ENCODE measurements around the gene DIP2A.

DIP2A gene

GRCh38 chr21:46489800-46490199 is 31.1 kb downstream of the DIP2A start:
- Histone ChIP-seq H4K20me1 (ENCODE audit: insufficient read depth) (no peaks in the 10 kb centered on the region), H2AFZ (ENCODE audit: low read depth) (no peak overlapping the region), H3K4me3 (IDR thresholded peaks at IDR 0.05; ENCODE audit: insufficient read depth, low read depth, low read length) (no peak overlapping the region), H3K79me2 (ENCODE audit: insufficient read depth, low read depth) (no peaks in the 10 kb centered on the region), H3K36me3 (ENCODE audit: insufficient read depth) (no peaks in the 10 kb centered on the region), H3K4me2 (no peak overlapping the region), H3K27me3 (ENCODE audit: insufficient read depth, low read depth) (no peaks in the 10 kb centered on the region), H3K4me1 (ENCODE audit: low read depth, poor library complexity, severe bottlenecking) (no peaks in the 10 kb centered on the region), H3K27ac (no peak overlapping the region), H3K9ac (no peak overlapping the region)
- no peak for TF ChIP-seq CTCF (conservative IDR thresholded peaks at IDR 0.05; ENCODE audit: low read depth, low read length)

GRCh38 chr21:46491553-46491952 is 32.9 kb downstream of the DIP2A start:
- H3K27ac ChIP-seq, result no peak overlapping the region
- no peaks in the 10 kb centered on the region for H3K4me1 ChIP-seq (ENCODE audit: low read depth, poor library complexity, severe bottlenecking)
- no peak overlapping the region for H3K9ac ChIP-seq
- no peaks in the 10 kb centered on the region for H3K79me2 ChIP-seq (ENCODE audit: insufficient read depth, low read depth)
- H4K20me1 ChIP-seq (ENCODE audit: insufficient read depth), result no peaks in the 10 kb centered on the region
- TF ChIP-seq CTCF (conservative IDR thresholded peaks at IDR 0.05; ENCODE audit: low read depth, low read length), result no peak
- H3K36me3 ChIP-seq (ENCODE audit: insufficient read depth), result no peaks in the 10 kb centered on the region; the same call in 1 of the 2 replicates
- H2AFZ ChIP-seq (ENCODE audit: low read depth), result no peak overlapping the region
- H3K4me2 ChIP-seq, result no peak overlapping the region
- H3K4me3 ChIP-seq (IDR thresholded peaks at IDR 0.05; ENCODE audit: insufficient read depth, low read depth, low read length), result no peak overlapping the region
- no peaks in the 10 kb centered on the region for H3K27me3 ChIP-seq (ENCODE audit: insufficient read depth, low read depth)

GRCh38 chr21:46492851-46493250 is 34.2 kb downstream of the DIP2A start:
- H3K4me3 ChIP-seq (IDR thresholded peaks at IDR 0.05; ENCODE audit: insufficient read depth, low read depth, low read length), result no peak overlapping the region
- no peak overlapping the region for H2AFZ ChIP-seq (ENCODE audit: low read depth)
- no peaks in the 10 kb centered on the region; the same call in 1 of the 2 replicates for H3K36me3 ChIP-seq (ENCODE audit: insufficient read depth)
- H3K9ac ChIP-seq, result no peak overlapping the region
- no peaks in the 10 kb centered on the region for H3K27me3 ChIP-seq (ENCODE audit: insufficient read depth, low read depth)
- no peaks in the 10 kb centered on the region for H4K20me1 ChIP-seq (ENCODE audit: insufficient read depth)
- no peaks in the 10 kb centered on the region for H3K4me1 ChIP-seq (ENCODE audit: low read depth, poor library complexity, severe bottlenecking)
- no peaks in the 10 kb centered on the region for H3K79me2 ChIP-seq (ENCODE audit: insufficient read depth, low read depth)
- TF ChIP-seq CTCF (conservative IDR thresholded peaks at IDR 0.05; ENCODE audit: low read depth, low read length), result no peak
- no peak overlapping the region for H3K4me2 ChIP-seq
- H3K27ac ChIP-seq, result no peak overlapping the region

GRCh38 chr21:46493828-46494227 is 35.1 kb downstream of the DIP2A start:
- Histone ChIP-seq H3K4me1 (ENCODE audit: low read depth, poor library complexity, severe bottlenecking) (peaks cover under 1% of the 10 kb centered on the region), H3K9ac (no peak overlapping the region), H3K4me2 (no peak overlapping the region), H3K27ac (no peak overlapping the region), H3K79me2 (ENCODE audit: insufficient read depth, low read depth) (no peaks in the 10 kb centered on the region), H3K4me3 (IDR thresholded peaks at IDR 0.05; ENCODE audit: insufficient read depth, low read depth, low read length) (no peak overlapping the region), H2AFZ (ENCODE audit: low read depth) (no peak overlapping the region), H3K27me3 (ENCODE audit: insufficient read depth, low read depth) (no peaks in the 10 kb centered on the region), H4K20me1 (ENCODE audit: insufficient read depth) (no peaks in the 10 kb centered on the region), H3K36me3 (ENCODE audit: insufficient read depth) (no peaks in the 10 kb centered on the region; the same call in 1 of the 2 replicates)
- TF ChIP-seq CTCF (conservative IDR thresholded peaks at IDR 0.05; ENCODE audit: low read depth, low read length), result no peak
